ENCODE data around the gene MAP3K14.
"Not testable (repeated sequence)": the region's sequence is repeated elsewhere in the genome, so short reads cannot be mapped to it uniquely, and the experiment has no call there.

Gene MAP3K14

DNA sequence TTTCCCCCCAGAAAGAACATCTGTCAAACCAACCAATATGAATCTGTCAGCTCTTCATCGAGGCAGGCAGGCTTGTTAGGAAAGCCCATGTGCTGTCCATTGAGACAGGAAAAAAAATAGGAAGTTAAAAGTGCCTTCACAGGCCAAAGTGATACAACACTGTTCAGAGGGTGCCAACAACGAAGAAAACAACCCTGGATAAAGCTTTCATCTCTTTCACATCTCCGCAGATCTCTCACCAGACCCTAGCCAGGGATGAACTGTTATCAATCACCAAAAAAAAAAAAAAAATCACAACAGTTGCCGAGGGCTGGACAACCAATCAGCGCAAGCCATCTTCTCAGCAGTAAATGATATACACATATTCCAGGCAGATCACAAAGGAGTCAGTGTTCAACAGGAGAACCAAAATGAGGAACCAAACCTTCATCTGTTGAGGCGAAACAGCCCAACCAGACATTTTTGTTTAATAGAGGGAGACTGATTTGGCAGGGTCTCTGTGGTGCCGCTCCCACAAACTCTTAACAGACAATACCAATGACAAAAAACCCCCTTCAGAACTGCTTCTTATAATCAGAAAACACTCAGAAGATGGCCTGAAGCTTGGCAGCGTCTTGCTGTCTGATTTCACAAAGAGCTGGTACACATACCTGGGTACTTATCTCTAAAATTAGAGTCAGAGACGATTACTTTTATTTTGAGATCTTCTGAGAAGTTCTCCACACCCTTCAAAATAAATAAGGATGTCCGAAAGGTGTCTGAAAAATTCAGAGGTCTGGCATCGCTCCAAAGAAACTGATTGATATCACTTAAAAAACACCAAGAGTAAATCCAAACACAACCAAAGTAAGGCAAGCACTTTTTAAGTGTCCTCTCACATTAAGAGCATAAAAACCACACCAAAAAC, 1.8 kb downstream of the MAP3K14 start:
- DNase-seq, result no peak

DNA sequence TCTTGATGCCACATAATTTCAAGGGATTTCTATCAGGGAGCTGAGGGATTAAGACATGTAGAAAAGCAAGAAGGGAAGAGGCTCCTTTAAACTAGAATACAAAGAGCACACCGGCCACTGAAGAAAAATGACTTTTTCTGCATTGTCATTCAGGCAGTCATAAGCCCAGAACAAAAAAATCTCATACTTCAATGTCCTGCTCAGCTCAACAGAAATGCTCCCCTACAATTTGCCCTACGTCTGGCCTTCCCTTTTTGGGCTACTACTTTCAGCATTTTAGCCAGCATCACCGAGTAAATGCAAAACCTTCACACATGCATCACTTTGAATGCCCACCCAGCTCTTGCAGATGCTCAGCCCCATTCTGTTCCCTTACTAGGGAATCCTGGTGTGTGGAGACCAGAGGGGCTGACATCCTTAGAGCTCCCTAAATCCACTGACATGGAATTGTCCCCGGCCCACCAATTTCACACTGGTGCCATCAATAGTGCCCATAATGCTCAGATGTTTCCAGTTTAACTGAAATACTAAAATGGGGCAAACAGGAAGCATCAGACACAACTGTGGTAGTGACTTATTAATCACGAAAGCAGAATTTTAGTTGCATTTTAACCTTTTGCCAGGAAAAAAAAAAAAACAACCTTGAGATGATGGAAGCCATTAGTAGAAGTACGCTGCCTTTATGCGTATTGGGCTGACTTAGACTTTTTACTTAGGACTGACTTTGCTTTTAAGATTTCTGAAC, 2.7 kb downstream of the MAP3K14 start:
- no peak for DNase-seq

DNA sequence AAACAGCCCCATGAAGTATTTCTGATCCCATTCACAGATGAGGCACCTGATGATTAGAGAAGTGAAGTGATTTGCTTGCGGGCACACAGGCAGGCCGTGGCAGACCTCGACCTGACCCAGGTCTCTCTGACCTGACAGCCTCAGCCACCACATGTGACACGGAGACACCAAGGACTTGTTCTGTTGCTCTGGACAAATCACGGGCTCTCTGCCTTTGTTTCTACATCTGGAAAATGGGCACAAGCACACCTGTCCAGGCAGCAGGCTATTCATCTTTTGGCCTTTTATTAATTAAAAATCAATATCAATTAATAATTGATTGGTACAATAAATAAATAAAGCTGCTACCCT, 3.4 kb downstream of the MAP3K14 start:
- no peak for DNase-seq

DNA sequence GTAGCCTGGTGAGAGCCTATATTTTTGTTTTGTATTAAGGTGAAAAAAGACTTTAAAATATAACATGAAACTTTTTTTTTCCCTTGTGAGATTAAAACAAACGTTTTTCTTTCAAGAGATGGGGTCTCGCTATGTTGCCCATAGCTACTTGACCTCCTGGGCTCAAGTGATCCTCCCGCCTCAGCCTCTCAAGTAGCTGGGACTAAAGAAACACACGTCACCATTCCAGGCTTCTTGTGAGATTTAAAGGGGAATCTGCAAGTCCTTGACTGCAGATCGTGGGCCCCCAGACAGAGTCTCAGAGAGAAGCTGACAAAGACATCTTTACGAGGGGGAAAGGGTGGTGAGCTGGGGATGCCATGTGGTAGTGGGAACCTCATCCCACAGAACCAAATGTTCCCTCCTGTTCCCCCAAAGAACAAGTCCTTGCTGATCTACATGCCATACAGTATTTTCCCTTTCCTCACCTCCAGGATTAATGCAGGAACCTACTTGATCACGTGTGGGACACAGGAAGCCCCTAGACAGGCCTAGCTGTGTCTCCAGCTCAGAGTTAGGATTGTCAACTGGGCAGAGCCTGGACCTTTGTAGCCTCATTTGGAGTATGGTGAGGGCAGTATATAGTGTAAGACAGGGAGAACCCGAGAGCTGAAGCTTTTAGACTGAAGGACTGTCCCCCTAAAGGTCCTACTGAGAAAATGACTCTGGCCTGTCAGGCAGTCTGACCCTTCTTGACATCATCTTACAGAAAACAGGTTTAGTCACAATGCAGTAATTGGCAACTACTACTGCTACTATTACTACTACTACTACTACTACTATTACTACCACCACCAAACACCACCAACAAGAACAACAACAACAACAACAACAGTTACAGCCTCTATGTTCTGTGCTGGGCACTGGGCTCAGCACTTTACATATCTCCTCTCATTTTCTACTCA, 4.1 kb downstream of the MAP3K14 start:
- no peak for DNase-seq

DNA sequence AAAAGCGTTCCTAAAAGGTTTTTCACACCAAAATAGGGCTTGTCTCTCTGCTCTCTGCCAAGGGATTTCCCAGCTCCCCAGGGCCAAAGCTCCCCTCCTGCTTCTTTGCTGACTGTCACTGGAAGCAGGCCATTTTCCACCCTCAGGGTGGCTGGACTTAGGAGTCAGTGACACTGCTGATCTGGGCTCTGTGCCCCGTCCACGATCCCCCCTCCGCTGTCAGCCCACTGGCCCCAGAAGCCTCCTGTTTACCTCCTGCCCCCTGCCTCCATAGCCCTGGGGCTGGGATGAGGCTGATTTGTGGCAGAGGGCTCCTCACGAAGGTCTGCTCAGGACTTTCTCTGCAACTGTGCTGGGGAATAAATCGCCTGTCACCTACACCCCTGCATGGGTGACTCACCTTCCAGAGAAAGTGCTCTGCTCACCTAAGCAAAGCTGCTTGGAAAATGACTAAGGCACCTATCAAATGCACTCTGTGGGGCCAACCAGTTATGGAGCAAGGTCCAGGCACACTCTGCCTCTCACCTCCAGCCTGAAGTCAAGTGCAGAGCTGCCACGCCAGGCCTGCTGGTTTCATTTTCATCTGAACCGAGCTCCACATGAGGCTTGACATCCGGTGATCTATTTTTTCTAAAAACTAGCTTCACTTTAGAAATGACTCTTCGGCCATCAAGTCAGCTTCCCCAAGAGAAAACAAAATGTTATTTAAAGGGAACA, 4.9 kb downstream of the MAP3K14 start:
- DNase-seq, result peak; percentile 70

DNA sequence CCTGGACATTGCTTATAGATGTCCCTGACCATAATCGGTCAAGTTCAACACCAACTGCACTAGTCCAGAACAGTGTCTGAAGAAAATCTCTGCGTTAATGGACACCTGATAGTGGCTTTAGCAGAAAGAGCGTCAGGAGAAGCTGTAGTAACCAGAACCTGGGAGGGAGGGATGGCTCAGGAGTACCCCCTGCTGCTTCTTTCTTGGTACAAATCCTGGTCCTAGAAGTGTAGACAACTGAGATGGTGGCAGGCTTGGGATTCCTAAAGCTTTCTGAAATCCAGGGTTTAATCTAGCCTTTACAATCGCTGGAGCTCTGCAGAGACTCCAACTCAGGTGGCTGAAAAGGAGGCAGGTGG, 5.4 kb downstream of the MAP3K14 start:
- no peak for DNase-seq

DNA sequence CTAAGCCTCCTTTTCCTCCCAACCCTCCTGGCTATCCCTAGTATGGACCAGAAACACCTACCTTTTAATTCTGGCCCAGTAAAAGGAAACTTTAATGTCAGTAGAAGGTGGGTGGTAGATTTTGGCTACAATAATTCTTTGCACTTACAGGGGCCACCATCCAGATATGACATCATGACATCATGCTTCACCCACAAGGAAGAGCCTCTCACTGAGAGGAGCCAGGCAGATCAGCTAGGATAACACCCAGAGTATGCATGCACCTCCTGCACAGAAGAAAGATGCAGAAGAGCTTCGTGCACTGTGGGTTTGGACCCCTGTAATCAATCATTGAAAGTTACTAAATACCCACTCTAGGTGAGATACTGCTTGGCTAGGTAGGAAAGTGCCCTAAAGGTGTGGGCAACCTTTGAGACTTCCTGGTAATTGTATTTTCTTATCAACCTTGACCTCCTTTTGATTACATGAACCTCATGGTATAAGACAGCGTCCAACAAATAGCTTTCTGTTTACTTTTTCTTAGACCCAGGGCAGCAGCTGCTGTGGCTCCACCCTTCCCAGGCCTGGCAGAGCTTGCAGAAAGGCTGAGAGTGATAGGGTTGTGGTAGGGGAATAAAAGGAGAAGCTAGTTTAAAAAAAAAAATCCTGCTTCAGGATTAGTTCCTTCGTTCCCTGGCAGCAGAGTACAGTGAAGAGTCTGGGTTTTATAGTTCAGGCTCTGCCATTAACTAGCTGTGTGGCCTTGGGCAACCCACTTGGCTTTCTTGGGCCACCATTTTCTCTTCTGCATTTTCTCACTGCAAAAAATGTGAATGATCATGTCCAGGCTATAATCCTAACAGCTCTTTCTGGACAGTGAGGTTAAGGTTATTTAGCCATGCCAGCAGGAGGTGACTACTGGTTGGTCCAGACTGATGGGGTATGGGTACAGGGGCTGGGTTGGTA, 6.2 kb downstream of the MAP3K14 start:
- DNase-seq, result no peak

DNA sequence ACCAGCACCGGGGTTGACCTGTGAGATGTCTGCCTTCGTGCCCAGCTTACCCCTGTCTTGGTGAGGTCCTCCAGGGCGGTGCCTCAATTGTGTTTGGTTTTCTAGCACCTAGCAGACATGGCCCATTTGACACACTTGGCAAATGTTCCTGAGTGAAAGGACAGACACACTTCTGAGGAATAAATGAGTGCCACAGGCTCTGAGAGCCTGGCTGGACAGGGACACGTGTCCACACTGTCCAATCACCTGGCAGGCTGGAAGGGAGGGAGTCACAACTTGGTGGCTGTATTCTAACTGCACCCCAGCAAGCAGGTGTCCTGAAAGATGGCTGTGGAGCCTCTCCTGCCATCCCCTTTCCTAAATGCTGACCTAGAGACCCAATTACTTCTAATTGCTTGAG, 7.4 kb downstream of the MAP3K14 start:
- DNase-seq, result no peak

DNA sequence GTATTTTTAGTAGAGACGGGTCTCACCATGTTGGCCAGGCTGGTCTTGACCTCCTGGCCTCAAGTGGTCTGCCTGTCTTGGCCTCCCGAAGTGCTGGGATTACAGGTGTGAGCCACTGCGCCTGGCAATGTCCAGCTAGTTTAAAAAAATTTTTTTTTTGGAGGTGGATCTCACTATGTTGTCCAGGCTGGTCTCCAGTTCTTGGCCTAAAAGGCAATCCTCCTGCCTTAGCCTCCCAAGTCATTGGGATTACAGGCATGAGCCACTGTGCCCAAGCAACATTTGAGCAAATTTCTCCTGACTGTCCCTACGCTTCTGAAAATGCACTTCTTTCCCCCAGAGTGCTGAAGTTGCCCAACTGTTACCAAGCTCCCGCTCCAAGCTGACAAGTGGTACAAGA, 8.0 kb downstream of the MAP3K14 start:
- DNase-seq, result no peak

DNA sequence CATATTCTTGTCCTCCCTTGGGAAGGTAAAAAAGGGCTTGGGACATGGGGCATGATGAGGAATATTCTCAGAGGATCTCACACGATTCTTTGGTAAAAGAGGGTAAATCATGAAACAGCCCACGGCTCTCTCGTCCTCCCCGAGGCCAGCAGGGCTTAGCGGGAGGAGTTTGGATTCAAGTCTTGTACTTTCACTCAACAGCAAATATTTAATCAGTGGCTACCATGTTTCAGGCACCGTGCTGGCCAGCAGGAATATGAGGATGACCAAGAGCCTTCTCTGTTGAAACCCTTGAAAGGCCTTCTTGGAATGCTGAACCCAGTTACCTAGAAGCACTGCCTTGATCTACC, 8.8 kb downstream of the MAP3K14 start:
- DNase-seq, result no peak

DNA sequence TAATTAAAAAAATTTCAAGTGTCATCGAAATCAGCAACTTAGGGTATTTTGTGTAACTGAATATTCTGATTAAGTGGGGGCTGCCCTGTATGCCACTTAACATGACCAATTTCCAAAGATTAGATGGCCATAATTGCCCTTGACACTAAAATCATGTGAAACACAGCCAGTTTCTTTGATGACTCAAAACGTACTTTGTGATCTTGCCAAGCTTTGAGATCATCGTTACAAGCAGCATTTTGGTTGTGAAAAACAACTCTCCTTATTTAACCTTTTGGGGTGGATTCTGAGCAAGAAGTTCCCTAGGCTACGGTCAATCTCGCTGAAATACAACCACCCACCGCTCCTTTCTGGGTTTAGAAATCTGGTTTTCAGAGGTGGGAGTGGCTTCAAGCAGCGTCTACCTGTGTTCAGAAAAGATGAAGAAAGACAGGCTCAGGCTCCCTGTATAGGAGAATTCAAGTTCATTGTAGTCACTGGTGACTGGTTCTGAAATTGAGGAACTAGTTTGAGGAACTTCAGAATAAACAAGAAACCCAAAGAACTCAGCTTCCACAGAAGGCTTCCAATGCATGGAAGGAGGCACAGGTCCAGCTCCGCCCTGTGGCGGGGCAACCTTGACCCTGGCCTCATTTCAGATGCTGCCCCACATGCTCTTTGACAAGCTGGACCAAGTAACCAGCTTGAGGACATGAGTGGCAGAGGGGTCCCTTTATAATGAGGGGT, 9.4 kb downstream of the MAP3K14 start:
- DNase-seq, result no peak

DNA sequence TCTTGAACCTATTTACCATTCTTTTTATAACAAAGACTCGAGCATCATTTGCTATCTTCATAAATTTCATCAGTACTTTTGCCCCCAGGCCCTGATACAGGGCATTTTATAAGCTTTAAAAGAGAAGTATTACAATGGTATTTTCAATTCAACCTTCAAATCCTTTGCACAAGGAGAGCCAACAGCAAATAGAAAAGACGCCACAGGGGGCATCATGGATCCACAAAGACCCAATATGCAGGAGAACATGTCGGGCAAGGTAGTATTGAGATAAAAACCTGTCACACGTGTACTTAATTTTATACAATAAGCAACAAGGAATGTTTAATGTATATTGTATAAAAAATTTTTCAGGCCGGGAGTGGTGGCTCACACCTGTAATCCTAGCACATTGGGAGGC, 10.2 kb downstream of the MAP3K14 start:
- no peak for DNase-seq

DNA sequence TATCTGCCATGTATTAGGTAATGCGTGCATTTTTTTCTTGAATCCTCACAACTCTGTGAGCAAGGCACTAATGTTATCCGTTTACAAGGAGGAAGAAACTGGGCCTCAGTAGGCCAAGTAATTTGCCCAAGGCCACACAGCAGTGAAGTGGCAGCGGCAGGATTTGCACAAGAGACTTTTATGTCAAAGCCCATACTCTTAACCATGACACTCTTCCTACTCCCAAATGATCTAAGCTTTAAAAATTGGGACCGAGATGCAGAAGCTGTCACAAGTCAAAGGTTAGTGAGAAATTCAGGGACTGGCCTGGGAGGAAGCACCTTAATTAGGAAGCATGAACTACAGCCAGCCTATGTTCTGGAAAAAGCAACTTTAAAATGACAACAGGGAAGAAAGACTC, 10.7 kb downstream of the MAP3K14 start:
- DNase-seq, result no peak

DNA sequence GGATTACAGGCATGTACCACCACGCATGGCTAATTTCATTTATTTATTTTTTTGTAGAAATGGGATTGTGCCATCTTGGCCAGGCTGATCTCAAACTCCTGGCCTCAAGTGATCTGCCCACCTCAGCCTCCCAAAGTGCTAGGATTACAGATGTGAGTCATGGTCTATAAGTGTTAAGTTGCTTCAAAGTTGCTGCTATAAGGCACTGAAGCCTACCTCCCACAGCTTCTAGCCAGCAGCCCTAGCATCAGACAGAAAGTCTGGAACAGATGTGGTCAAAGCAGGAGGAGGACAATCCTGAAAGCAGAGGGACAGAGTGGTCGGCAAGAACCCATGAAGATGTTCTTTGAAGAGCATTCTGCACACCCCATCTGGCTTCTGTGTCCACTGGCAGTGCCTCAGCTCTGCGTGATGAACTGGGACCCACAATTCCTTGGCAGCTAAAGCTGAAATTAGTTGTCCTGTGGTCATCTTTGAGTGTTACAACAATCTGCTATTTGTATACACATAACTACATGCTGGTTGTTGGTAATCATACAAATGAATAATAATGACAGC, 11.2 kb downstream of the MAP3K14 start:
- no peak for DNase-seq

DNA sequence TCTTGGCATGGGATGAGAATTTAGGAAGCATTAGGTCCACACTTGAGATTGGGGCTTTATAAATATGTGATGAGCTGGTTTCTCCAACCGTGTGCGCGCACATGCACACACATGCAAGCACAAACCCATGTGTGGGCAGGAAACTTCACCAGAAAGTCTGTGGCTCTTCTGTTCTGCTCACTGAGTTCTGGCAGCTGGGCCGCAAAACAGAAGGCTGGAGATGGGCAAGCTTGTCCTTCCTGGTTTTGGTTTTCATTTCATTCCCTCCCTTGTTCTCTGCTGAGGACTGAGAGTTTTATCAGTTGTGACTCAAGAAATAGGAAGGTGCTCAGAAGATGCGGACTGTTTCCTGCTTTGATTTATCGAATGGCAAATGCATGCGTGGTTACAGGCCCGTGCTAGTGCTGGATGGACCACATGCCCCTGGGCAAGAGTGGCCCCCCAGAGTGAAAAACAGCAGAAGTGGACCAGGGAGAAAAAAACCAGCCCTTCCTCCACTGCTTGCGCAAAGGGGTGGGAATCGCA, 14.1 kb downstream of the MAP3K14 start:
- no peak for DNase-seq

DNA sequence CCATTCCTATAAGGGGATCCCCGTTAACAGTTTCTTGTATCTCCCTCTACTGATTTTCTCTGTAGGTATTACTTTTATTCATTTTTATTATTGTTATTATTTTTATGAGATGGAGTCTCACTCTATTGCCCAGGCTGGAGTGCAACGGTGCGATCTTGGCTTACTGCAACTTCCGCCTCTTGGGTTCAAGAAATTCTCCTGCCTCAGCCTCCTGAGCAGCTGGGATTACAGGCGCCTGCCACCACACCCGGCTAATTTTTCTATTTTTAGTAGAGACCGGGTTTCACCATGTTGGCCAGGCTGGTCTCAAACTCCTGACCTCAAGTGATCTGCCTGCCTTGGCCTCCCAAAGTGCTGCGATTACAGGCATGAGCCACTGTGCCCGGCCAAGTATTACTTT, 14.6 kb downstream of the MAP3K14 start:
- DNase-seq, result not testable (repeated sequence)

DNA sequence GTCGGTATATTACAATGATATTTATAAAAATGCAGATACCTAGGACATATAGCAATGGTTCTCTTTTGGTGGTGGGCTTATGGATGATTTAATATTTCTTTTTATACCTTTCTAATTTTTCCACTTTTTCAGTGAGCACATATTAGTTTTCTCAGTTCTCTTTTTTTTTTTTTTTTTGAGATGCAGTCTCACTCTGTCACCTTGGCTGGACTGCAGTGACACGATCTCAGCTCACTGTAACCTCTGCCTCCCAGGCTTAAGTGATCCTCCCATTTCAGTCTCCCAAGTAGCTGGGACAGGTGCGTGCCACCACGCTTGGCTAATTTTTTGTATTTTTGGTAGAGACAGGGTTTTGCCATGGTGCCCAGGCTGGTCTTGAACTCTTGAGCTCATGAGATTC, 15.1 kb downstream of the MAP3K14 start:
- DNase-seq, result no peak

DNA sequence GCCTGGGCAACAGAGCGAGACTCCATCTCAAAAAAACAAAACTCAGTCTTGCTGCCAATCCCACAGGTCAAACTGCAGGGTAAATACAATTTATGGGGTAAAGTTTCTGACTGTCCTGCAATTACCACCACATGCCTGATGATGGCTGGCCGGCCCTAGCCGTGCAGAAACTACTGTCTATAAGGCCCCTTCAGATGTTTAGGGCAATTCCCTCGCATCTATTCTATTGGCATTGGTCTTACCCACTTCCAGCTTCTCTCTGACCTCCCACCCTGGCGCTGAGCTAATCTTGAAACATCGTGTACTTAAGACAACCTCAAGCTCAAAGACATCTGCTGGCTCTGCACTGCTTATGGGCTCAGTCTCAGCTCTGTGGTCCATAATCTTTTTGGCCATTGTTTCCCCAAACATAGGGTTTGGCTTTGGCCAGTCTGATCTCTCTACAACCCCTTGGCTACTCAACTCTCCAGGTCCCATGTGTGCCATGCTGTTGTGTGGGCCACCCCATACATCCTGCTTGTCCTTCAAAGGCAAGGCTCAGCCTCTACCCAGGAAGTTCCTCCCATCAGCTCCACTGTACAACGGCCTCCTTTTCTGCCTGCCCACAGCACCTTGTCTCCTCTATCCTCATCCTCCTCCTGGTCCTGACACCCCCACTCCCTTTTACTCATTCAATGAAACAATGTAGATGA, 16.6 kb downstream of the MAP3K14 start:
- no peak for DNase-seq

DNA sequence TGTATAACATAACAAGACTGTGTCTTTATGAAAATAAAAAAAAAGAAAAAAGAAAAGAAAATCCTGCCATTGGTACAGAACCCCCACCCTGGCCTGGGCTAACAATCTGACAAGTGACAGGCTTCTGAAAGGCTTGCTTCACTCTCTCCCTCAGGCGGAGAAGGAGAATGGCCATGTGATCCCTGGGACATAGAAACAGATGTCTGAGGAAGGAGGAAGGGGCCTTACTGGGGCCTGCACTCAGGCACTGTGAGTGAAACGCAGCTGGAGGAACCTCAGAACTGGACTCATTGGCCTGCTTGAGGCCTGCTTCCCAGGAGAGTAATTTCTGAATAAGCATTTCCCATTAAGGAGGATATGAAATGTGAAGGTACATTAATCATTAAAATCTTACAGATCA, 17.5 kb downstream of the MAP3K14 start:
- no peak for DNase-seq
